H1 (cell line): ENCODE measurements around the gene TDRKH. TPM values are rescaled to one million over a fixed set of nuclear protein-coding genes. Genes with fewer than 3 reads are reported as not detected.

Experiments
- CREB1 ChIP-seq: IDR thresholded peaks from 2 replicates; pipeline ENCODE4 v1.6.1; 2012; ENCODE audit warnings: inconsistent platforms
- polyA plus RNA-seq, 7 experiments: library from polyadenylated mRNA; depleted of rRNA in 3 of 7; stranded (reverse) in 5 of 7; unstranded in 2 of 7; fragments of >200 nt in 5 of 7; fragments of 200-250 nt in 2 of 7; gene quantifications; 1 replicate in 5 of 7; 2 replicates in 1 of 7; 4 replicates in 1 of 7; pipeline versions ENCODE4 v1.2.1 to v1.2.3, GENCODE V29; 2011 to 2013; ENCODE audit warnings: missing spikeins in 2 of 7, mixed read lengths in 2 of 7
- total RNA-seq: library from RNA; stranded (reverse); fragmentation: NEBNext Ultra II Directional; extraction: Animal tissue kit (Norgen Biotek cat#: 25700); gene quantifications from 2 replicates; pipeline ENCODE4 v1.2.1, GENCODE V29; 2021
- TF ChIP-seq, protein P1 (sequence below): fragments of 300-600 bp; sonication (generic); IDR thresholded peaks from 2 replicates; pipeline ENCODE4 v1.7.1; 2012; ENCODE audit warnings: low read length, moderate library complexity, mild to moderate bottlenecking, inconsistent platforms; ENCODE audit not compliant: insufficient replicate concordance

TDRKH gene
- total and polyA plus RNA-seq, 2 of the 8 experiments (the other 6 are each of a cell fraction or from before 2014, with no cell fraction given), result 9.9 to 26.1 TPM

DNA sequence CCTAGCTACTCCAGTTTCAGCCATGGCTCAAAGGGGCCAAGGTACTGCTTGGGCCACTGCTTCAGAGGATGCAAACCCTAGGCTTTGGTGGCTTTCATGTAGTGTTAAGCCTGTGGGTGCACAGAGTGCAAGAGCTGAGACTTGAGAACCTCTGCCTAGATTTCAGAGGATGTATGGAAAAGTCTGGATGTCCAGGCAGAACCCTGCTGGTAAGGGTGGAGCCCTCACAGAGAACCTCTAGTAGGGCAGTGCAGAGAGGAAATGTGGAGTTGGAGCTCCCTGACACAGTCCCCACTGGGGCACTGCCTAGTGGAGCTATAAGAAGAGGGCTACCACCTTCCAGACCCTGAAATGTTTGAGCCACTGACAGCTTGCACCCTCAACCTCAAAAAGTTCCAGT lies 52.8 kb downstream of the TDRKH start (continued):
- TF ChIP-seq, protein P1, sequence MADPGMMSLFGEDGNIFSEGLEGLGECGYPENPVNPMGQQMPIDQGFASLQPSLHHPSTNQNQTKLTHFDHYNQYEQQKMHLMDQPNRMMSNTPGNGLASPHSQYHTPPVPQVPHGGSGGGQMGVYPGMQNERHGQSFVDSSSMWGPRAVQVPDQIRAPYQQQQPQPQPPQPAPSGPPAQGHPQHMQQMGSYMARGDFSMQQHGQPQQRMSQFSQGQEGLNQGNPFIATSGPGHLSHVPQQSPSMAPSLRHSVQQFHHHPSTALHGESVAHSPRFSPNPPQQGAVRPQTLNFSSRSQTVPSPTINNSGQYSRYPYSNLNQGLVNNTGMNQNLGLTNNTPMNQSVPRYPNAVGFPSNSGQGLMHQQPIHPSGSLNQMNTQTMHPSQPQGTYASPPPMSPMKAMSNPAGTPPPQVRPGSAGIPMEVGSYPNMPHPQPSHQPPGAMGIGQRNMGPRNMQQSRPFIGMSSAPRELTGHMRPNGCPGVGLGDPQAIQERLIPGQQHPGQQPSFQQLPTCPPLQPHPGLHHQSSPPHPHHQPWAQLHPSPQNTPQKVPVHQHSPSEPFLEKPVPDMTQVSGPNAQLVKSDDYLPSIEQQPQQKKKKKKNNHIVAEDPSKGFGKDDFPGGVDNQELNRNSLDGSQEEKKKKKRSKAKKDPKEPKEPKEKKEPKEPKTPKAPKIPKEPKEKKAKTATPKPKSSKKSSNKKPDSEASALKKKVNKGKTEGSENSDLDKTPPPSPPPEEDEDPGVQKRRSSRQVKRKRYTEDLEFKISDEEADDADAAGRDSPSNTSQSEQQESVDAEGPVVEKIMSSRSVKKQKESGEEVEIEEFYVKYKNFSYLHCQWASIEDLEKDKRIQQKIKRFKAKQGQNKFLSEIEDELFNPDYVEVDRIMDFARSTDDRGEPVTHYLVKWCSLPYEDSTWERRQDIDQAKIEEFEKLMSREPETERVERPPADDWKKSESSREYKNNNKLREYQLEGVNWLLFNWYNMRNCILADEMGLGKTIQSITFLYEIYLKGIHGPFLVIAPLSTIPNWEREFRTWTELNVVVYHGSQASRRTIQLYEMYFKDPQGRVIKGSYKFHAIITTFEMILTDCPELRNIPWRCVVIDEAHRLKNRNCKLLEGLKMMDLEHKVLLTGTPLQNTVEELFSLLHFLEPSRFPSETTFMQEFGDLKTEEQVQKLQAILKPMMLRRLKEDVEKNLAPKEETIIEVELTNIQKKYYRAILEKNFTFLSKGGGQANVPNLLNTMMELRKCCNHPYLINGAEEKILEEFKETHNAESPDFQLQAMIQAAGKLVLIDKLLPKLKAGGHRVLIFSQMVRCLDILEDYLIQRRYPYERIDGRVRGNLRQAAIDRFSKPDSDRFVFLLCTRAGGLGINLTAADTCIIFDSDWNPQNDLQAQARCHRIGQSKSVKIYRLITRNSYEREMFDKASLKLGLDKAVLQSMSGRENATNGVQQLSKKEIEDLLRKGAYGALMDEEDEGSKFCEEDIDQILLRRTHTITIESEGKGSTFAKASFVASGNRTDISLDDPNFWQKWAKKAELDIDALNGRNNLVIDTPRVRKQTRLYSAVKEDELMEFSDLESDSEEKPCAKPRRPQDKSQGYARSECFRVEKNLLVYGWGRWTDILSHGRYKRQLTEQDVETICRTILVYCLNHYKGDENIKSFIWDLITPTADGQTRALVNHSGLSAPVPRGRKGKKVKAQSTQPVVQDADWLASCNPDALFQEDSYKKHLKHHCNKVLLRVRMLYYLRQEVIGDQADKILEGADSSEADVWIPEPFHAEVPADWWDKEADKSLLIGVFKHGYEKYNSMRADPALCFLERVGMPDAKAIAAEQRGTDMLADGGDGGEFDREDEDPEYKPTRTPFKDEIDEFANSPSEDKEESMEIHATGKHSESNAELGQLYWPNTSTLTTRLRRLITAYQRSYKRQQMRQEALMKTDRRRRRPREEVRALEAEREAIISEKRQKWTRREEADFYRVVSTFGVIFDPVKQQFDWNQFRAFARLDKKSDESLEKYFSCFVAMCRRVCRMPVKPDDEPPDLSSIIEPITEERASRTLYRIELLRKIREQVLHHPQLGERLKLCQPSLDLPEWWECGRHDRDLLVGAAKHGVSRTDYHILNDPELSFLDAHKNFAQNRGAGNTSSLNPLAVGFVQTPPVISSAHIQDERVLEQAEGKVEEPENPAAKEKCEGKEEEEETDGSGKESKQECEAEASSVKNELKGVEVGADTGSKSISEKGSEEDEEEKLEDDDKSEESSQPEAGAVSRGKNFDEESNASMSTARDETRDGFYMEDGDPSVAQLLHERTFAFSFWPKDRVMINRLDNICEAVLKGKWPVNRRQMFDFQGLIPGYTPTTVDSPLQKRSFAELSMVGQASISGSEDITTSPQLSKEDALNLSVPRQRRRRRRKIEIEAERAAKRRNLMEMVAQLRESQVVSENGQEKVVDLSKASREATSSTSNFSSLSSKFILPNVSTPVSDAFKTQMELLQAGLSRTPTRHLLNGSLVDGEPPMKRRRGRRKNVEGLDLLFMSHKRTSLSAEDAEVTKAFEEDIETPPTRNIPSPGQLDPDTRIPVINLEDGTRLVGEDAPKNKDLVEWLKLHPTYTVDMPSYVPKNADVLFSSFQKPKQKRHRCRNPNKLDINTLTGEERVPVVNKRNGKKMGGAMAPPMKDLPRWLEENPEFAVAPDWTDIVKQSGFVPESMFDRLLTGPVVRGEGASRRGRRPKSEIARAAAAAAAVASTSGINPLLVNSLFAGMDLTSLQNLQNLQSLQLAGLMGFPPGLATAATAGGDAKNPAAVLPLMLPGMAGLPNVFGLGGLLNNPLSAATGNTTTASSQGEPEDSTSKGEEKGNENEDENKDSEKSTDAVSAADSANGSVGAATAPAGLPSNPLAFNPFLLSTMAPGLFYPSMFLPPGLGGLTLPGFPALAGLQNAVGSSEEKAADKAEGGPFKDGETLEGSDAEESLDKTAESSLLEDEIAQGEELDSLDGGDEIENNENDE, result no peak
- TF ChIP-seq CREB1, result no peak
